GM12892 (cell line): Measurements from ENCODE around the gene MCCC1.
"Not testable (repeated sequence)": the region's sequence is repeated elsewhere in the genome, so short reads cannot be mapped to it uniquely, and the experiment has no call there.

ENCODE experiments used
- DNase-seq: peaks from one replicate; pipeline ENCODE4 v3.0.0; 2011; ENCODE audit not compliant: insufficient read length
- FAIRE-seq: peaks from 2 replicates; lab custom pipeline; 2011; peaks lifted over from hg19 to GRCh38; lab: Jason Lieb, UNC
- POLR2A ChIP-seq: IDR thresholded peaks from 2 replicates; pipeline ENCODE4 v1.6.1; 2011; ENCODE audit warnings: low read depth, low read length, control low read depth
- POLR2AphosphoS5 ChIP-seq: IDR thresholded peaks from 2 replicates; pipeline ENCODE4 v1.6.1; 2011; ENCODE audit warnings: low read depth, low read length, control low read depth
- TAF1 ChIP-seq: IDR thresholded peaks from 2 replicates; pipeline ENCODE4 v1.6.1; 2011; ENCODE audit warnings: low read depth, mild to moderate bottlenecking, control low read depth, low read length, borderline replicate concordance

The MCCC1 gene

DNA sequence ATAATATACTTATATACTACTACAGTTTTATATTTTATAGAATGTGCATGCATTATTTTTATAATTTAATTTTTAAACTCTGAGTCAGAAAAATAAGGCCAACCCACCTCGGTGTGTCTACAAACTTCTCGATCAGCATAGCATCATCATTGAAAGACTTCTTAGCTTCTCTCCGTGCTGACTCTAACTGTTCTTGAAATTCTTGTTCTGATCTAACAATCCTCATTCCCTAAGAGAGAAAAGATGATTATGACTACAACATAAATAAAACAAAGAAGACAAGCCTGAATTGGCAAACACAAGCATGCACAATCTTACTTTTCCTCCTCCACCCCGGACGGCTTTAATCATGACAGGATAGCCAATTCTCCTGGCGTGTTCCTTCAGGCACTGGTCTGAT lies 28.4 kb downstream of the MCCC1 start:
- no peak for TF ChIP-seq POLR2A
- no peak for DNase-seq
- no peak for FAIRE-seq

DNA sequence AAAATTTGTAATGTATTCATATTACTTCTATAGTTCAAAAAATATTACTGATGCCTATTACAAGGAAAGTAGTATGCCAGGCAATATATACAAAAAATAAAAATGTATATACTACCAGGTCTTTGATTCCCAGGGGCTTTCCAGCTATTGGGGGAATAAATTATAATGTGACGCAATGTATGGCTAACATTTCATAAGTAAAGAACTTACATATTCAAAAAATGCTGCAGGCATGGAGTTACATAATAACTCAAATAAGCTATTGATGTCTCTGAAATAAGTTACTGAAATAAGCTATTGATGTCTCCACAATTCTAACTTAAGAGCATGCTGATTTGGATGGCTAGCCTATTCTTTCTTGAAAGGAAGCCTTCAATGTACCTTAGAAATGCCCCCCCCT lies 30.2 kb downstream of the MCCC1 start:
- TF ChIP-seq POLR2AphosphoS5 (no peak), TAF1 (no peak), POLR2A (no peak)
- no peak for FAIRE-seq
- no peak for DNase-seq

DNA sequence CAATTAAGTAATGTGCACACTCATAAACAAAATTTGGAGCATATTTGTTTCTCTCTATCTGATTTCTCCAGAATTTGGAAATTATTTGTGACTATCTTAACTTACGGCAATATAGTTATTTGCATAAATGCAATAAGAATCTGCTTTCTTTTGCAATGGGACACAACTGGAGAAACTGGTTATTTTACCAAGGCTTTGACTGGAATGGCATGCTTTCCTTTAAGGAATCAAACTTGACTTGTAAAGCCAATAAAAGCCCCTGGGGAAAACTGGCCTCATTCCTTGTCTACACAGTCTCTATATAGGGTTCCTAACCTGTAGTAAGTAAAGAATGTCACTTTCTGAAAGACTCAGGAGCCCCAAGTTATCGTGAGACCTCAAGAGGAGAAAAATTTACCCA lies 32.4 kb downstream of the MCCC1 start:
- not testable (repeated sequence) for FAIRE-seq, DNase-seq

DNA sequence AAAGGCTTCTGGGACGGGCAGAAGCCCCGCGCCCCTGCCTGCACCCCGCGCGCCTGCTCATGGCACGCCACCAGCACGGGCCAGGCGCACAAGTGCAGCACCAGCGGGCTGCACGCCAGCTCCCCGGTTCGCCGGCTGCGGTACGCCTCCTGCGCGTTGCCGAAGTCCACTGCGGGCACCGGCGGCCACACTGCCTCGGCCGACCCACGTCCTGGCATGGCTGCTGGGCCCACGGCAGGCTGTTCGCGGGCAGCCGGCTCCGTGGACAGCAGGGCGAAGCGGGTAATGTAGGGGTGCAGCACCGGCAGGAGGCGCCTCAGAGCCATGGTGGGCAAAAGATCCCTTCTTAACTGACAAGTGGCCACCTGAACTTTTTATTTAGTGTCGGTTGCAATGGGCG lies 34.8 kb downstream of the MCCC1 start:
- DNase-seq, result no peak
- TF ChIP-seq POLR2A (no peak), POLR2AphosphoS5 (no peak), TAF1 (no peak)
- FAIRE-seq, result no peak

DNA sequence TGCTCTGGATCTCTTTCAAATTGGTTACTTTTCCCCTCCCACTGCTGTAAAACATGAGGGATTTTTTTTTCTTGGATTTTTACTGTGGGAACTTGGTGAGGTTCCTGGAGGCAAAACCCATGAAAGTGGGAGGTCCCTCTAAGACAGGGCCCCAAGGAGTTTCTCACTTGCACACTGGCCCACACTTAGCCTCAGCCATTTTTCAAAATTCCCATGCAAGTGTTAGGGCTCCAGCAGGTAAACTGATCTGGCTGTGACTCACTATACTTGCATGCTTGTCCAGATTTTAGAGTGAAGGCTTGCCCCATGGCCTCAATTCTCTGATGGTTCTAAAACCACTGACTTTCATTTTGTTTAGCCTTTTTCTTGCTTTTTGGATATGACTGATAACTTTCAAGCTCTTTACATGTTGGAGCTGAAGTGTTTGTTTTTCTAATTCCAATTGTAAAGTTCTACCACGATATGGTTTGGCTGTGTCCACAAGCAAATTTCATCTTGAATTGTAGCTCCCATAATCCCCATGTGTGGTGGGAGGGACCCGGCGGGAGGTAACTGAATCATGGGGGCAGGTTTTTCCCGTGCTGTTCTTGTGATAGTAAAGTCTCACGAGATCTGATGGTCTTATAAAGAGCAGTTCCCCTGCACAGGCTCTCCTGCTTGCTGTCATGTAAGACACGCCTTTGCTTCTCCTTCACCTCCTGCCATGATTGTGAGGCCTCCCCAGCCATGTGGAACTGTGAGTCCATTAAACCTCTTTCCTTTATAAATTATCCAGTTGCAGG lies 37.7 kb downstream of the MCCC1 start:
- DNase-seq (no peak), FAIRE-seq (no peak)
- TF ChIP-seq POLR2A, result no peak
- TF ChIP-seq TAF1, result no peak
- TF ChIP-seq POLR2AphosphoS5, result no peak

GRCh38 chr3:183058351-183058750 lies 40.9 kb downstream of the MCCC1 start:
- no peak for FAIRE-seq

GRCh38 chr3:183050706-183051105 lies 48.6 kb downstream of the MCCC1 start:
- DNase-seq (no peak), FAIRE-seq (no peak)
- TF ChIP-seq TAF1 (no peak), POLR2A (no peak)

More at GRCh38 chr3:183058351-183058750, 40.9 kb downstream of the MCCC1 start:
- DNase-seq, result no peak
- TF ChIP-seq POLR2AphosphoS5 (no peak), POLR2A (no peak), TAF1 (no peak)

DNA sequence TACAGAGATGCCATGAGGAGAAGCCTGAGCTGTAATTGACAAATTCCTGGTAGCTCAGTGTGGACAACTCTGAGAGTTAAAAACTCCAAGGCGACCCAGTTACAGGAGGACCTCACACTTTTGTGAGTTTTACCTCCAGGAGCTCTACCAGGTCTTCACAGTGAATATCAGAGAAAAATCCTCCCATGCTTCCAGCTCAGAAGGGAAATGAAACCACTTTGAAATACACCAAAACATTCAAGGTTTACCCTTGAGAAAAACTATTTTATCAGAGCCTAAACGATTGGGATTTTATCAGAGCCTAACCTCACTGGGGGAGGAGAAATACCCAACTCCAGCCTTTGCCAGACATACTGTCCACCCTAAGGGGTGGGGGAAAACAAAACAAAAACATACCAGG lies 52.4 kb downstream of the MCCC1 start:
- no peak for TF ChIP-seq TAF1
- TF ChIP-seq POLR2A, result no peak
- no peak for TF ChIP-seq POLR2AphosphoS5
- DNase-seq (no peak), FAIRE-seq (no peak)

GRCh38 chr3:183044547-183045229 lies 54.6 kb downstream of the MCCC1 start:
- TF ChIP-seq POLR2A (no peak), POLR2AphosphoS5 (no peak)
- DNase-seq (peak; percentile 23), FAIRE-seq (peak; percentile 93)

DNA sequence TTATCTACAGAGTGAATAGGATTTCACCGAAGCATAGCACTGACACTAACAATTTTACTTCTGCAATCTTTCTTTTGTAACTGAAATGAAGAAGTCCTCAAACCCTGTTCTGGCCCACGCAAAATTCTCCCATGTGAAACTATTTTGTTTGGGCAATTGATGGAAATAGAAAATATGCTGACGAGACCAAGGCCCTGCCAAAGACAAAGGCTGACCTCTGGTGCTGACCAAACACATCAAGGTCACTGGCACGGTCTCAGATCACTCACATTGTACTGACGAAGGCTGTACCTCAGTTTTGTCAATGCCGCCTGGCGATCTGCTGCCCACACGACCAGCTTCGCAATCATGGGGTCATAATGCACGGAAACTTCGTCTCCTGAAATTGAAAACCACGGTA lies 60.5 kb downstream of the MCCC1 start:
- no peak for FAIRE-seq
- no peak for TF ChIP-seq POLR2A
- TF ChIP-seq TAF1, result no peak
- TF ChIP-seq POLR2AphosphoS5, result no peak
- no peak for DNase-seq

GRCh38 chr3:183038221-183038620 lies 61.1 kb downstream of the MCCC1 start:
- no peak for FAIRE-seq
- TF ChIP-seq POLR2A (no peak), POLR2AphosphoS5 (no peak), TAF1 (no peak)
- no peak for DNase-seq

- TF ChIP-seq TAF1, result no peak
- no peak for FAIRE-seq
- DNase-seq, result no peak
Measured at GRCh38 chr3:183033746-183034145, 65.5 kb downstream of the MCCC1 start.
